Uterus (tissue), 2 donors: ENCODE data around the gene STXBP5.

Experiments used
- POLR2A ChIP-seq, 2 donors: fragments of 450-650 bp; IDR thresholded peaks; one replicate each; pipeline ENCODE4 v1.6.1; 2016; ENCODE audit warnings: antibody characterized with exemption in 2 of 2, mild to moderate bottlenecking in 1 of 2, moderate library complexity in 1 of 2
- TF ChIP-seq, protein P1 (sequence below), 4 experiments: fragments of 200-600 bp in 2 of 4; fragments of 450-650 bp in 2 of 4; sonication (generic) in 2 of 4; IDR thresholded peaks; one replicate each; pipeline ENCODE4 v1.5.1; 2016 to 2019; ENCODE audit warnings: antibody characterized with exemption in 4 of 4, mild to moderate bottlenecking in 2 of 4, moderate library complexity in 1 of 4

DNA sequence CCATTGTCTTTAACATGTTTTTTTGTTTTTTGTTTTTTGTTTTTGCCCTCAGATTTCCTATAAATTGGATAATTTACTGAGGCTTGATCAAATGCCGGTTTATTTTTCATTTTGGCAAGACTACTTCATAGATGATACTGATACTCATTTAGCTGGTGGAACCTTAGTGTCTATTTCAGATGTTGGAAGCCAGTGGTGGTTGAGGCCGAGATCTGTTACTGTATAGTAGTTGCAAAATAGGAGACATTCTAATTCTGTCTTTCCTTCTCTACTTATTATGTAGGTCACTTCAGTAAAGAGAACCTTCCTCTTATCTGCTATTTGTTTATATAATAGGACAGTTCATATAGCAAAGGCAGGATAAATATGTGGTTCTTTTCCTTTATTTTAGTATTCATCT, 63.4 kb downstream of the STXBP5 start:
- TF ChIP-seq, protein P1, sequence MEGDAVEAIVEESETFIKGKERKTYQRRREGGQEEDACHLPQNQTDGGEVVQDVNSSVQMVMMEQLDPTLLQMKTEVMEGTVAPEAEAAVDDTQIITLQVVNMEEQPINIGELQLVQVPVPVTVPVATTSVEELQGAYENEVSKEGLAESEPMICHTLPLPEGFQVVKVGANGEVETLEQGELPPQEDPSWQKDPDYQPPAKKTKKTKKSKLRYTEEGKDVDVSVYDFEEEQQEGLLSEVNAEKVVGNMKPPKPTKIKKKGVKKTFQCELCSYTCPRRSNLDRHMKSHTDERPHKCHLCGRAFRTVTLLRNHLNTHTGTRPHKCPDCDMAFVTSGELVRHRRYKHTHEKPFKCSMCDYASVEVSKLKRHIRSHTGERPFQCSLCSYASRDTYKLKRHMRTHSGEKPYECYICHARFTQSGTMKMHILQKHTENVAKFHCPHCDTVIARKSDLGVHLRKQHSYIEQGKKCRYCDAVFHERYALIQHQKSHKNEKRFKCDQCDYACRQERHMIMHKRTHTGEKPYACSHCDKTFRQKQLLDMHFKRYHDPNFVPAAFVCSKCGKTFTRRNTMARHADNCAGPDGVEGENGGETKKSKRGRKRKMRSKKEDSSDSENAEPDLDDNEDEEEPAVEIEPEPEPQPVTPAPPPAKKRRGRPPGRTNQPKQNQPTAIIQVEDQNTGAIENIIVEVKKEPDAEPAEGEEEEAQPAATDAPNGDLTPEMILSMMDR (IDR thresholded peaks at IDR 0.05), result no peak
- no peak for TF ChIP-seq POLR2A (IDR thresholded peaks at IDR 0.05)
